Activated effector memory CD4-positive, alpha-beta T cell treated with anti-CD3 and anti-CD28 coated beads, Interleukin-2, amount 50 U/mL, for 16 hours (primary cell): ENCODE data around the gene MARVELD1.
A peak's percentile ranks its signal among the peaks of the same experiment; 100 is the strongest.

ENCODE experiments used
- DNase-seq: peaks from one replicate; pipeline ENCODE4 v3.0.0-alpha.2; 2020

The MARVELD1 gene

GRCh38 chr10:97724341-97724941 lies 10.9 kb downstream of the MARVELD1 start:
- no peak for DNase-seq

- DNase-seq = no peak
Observed at GRCh38 chr10:97726636-97727178, 13.2 kb downstream of the MARVELD1 start.

GRCh38 chr10:97729014-97729413 lies 15.5 kb downstream of the MARVELD1 start:
- no peak for DNase-seq

- peak; percentile 78 for DNase-seq
Observed at GRCh38 chr10:97731346-97732051, 18.0 kb downstream of the MARVELD1 start.

GRCh38 chr10:97732052-97732359 lies 18.5 kb downstream of the MARVELD1 start:
- DNase-seq = no peak

GRCh38 chr10:97733256-97733655 lies 19.7 kb downstream of the MARVELD1 start:
- DNase-seq = no peak

GRCh38 chr10:97734021-97734420 lies 20.5 kb downstream of the MARVELD1 start:
- DNase-seq = no peak

GRCh38 chr10:97736403-97736901 lies 22.9 kb downstream of the MARVELD1 start:
- DNase-seq = no peak

- DNase-seq = peak; percentile 98
Observed at GRCh38 chr10:97736902-97737769, 23.6 kb downstream of the MARVELD1 start, which contains the start of gene ZFYVE27. ZFYVE27 (plus strand) TSS chr10:97737128; CDS start chr10:97738478, 1,350 bp downstream.

GRCh38 chr10:97737770-97738265 lies 24.3 kb downstream of the MARVELD1 start:
- no peak for DNase-seq

- DNase-seq = no peak
Observed at GRCh38 chr10:97738616-97739015, 25.1 kb downstream of the MARVELD1 start.

GRCh38 chr10:97740613-97741012 lies 27.1 kb downstream of the MARVELD1 start:
- DNase-seq = no peak

- no peak for DNase-seq
Observed at GRCh38 chr10:97743169-97743943, 29.8 kb downstream of the MARVELD1 start.

- no peak for DNase-seq
Observed at GRCh38 chr10:97744405-97745035, 31.0 kb downstream of the MARVELD1 start.

- DNase-seq = no peak
Observed at GRCh38 chr10:97747573-97747972, 34.0 kb downstream of the MARVELD1 start.

GRCh38 chr10:97748116-97748515 lies 34.6 kb downstream of the MARVELD1 start:
- no peak for DNase-seq

- no peak for DNase-seq
Observed at GRCh38 chr10:97752956-97753355, 39.4 kb downstream of the MARVELD1 start.

- DNase-seq = no peak
Observed at GRCh38 chr10:97754726-97755125, 41.2 kb downstream of the MARVELD1 start.

GRCh38 chr10:97755718-97756117 lies 42.2 kb downstream of the MARVELD1 start:
- DNase-seq = no peak

GRCh38 chr10:97757471-97757870 lies 43.9 kb downstream of the MARVELD1 start:
- DNase-seq = peak; percentile 50

GRCh38 chr10:97759158-97759887 lies 45.8 kb downstream of the MARVELD1 start:
- peak; percentile 79 for DNase-seq
